H1 (cell line): Measurements from ENCODE around the gene PPFIA2. TPM values are rescaled to one million over a fixed set of nuclear protein-coding genes. Genes with fewer than 3 reads are reported as not detected.

ENCODE experiments used
- CTCF ChIA-PET: fragments of 300-600 bp; sonication (Branson Sonifier 250); formaldehyde crosslinking; loops from one replicate; lab custom pipeline; 2021; ENCODE audit not compliant: partially characterized antibody; lab: Charles Lee
- POLR2A ChIA-PET: fragments of 300-600 bp; sonication (Branson Sonifier 250); formaldehyde crosslinking; loops from one replicate; lab custom pipeline; 2021; ENCODE audit warnings: inconsistent platforms; ENCODE audit not compliant: partially characterized antibody; lab: Charles Lee
- DNase-seq, 2 experiments: peaks; one replicate each; pipeline versions ENCODE4 v3.0.0 to v3.0.0-alpha.2; 2010 to 2022; ENCODE audit warnings: low spot score in 2 of 2, low read depth in 1 of 2, mixed read lengths in 1 of 2
- FAIRE-seq: peaks from 2 replicates; lab custom pipeline; 2011; peaks lifted over from hg19 to GRCh38; lab: Jason Lieb, UNC
- H2AFZ ChIP-seq: 2 replicates; pipeline ENCODE4 v1.8.1; 2012; ENCODE audit warnings: low read length, inconsistent platforms
- H2AK5ac ChIP-seq: 2 replicates; pipeline ENCODE4 v1.6.1; 2013; ENCODE audit warnings: low read depth, low read length
- H2BK120ac ChIP-seq: replicated peaks from 2 replicates; pipeline ENCODE3; 2013; ENCODE audit warnings: low read depth, low read length, inconsistent platforms
- H2BK12ac ChIP-seq: 2 replicates; pipeline ENCODE4 v1.6.1; 2013; ENCODE audit warnings: low read depth, low read length
- H2BK15ac ChIP-seq: 2 replicates; pipeline ENCODE4 v1.6.1; 2013; ENCODE audit warnings: low read length
- H2BK20ac ChIP-seq: 2 replicates; pipeline ENCODE4 v1.6.1; 2013; ENCODE audit warnings: low read length
- H2BK5ac ChIP-seq: 2 replicates; pipeline ENCODE4 v1.6.1; 2013; ENCODE audit warnings: low read depth, low read length
- H3K14ac ChIP-seq: 2 replicates; pipeline ENCODE4 v1.6.1; 2013; ENCODE audit warnings: inconsistent platforms; ENCODE audit not compliant: insufficient read length
- H3K18ac ChIP-seq: 2 replicates; pipeline ENCODE4 v1.6.1; 2013; ENCODE audit warnings: low read length; ENCODE audit errors: extremely low read depth
- H3K23ac ChIP-seq: 2 replicates; pipeline ENCODE4 v1.6.1; 2013; ENCODE audit warnings: inconsistent platforms; ENCODE audit not compliant: insufficient read length
- H3K23me2 ChIP-seq: 2 replicates; pipeline ENCODE4 v1.6.1; 2013; ENCODE audit warnings: low read depth, low read length
- H3K27ac ChIP-seq: 2 replicates; pipeline ENCODE4 v1.6.1; 2011; ENCODE audit warnings: low read depth, low read length, inconsistent platforms
- H3K27me3 ChIP-seq, 4 experiments: replicated peaks in 1 of 4; 1 replicate in 1 of 4; 2 replicates in 3 of 4; pipeline versions ENCODE4 v1.6.1 to v1.8.1; 2011 to 2013; ENCODE audit warnings: low read length in 3 of 4, mild to moderate bottlenecking in 3 of 4, inconsistent platforms in 2 of 4, mixed read lengths in 2 of 4, moderate library complexity in 1 of 4; ENCODE audit not compliant: control insufficient read depth in 3 of 4, insufficient read depth in 3 of 4; ENCODE audit errors: extremely low read depth in 1 of 4
- H3K36me3 ChIP-seq, 4 experiments: 2 replicates each; pipeline versions ENCODE4 v1.6.1 to v1.8.1; 2011 to 2013; ENCODE audit warnings: mild to moderate bottlenecking in 4 of 4, low read length in 3 of 4, moderate library complexity in 2 of 4, control low read depth in 1 of 4, inconsistent platforms in 1 of 4; ENCODE audit not compliant: insufficient read depth in 4 of 4, control insufficient read depth in 2 of 4
- H3K4ac ChIP-seq: replicated peaks from 2 replicates; pipeline ENCODE3; 2013; ENCODE audit warnings: low read length, low read depth, mixed read lengths, inconsistent platforms; ENCODE audit not compliant: insufficient read length
- H3K4me1 ChIP-seq, 4 experiments: replicated peaks in 1 of 4; 1 replicate in 1 of 4; 2 replicates in 3 of 4; pipeline versions ENCODE4 v1.6.1 to v1.8.1; 2011 to 2013; ENCODE audit warnings: low read length in 3 of 4, inconsistent platforms in 2 of 4, mixed read lengths in 1 of 4; ENCODE audit not compliant: insufficient read depth in 4 of 4, control insufficient read depth in 3 of 4
- H3K4me2 ChIP-seq, 2 experiments: 2 replicates each; pipeline versions ENCODE4 v1.6.1 to v1.8.1; 2011 to 2013; ENCODE audit warnings: low read depth in 2 of 2, low read length in 2 of 2, control low read depth in 1 of 2, inconsistent platforms in 1 of 2, mild to moderate bottlenecking in 1 of 2; ENCODE audit not compliant: insufficient read depth in 1 of 2
- H3K4me3 ChIP-seq, 4 experiments: fragments of 200-600, 300-600 bp in 1 of 4; sonication (generic), shearing (Covaris generic), sonication (Bioruptor Twin) in 1 of 4; 2 replicates each; pipeline versions ENCODE4 v1.5.1 to v1.8.1; 2011 to 2016; ENCODE audit warnings: low read length in 4 of 4, low read depth in 3 of 4, control low read depth in 2 of 4, inconsistent platforms in 2 of 4, mild to moderate bottlenecking in 2 of 4, mixed read lengths in 1 of 4, moderate library complexity in 1 of 4; ENCODE audit not compliant: insufficient read depth in 2 of 4; ENCODE audit errors: extremely low read depth in 1 of 4
- H3K56ac ChIP-seq: replicated peaks from 2 replicates; pipeline ENCODE3; 2013; ENCODE audit warnings: low read depth, mild to moderate bottlenecking, mixed read lengths, low read length, inconsistent platforms; ENCODE audit not compliant: insufficient read length
- H3K79me1 ChIP-seq: 2 replicates; pipeline ENCODE4 v1.6.1; 2013; ENCODE audit warnings: low read depth, low read length, control low read depth
- H3K79me2 ChIP-seq, 2 experiments: 2 replicates each; pipeline versions ENCODE4 v1.6.1 to v1.8.1; 2012 to 2013; ENCODE audit warnings: low read length in 2 of 2, mild to moderate bottlenecking in 2 of 2, inconsistent platforms in 1 of 2; ENCODE audit not compliant: insufficient read depth in 2 of 2, control insufficient read depth in 1 of 2
- H3K9ac ChIP-seq, 4 experiments: replicated peaks in 1 of 4; 1 replicate in 1 of 4; 2 replicates in 3 of 4; pipeline versions ENCODE4 v1.6.1 to v1.8.1; 2011 to 2013; ENCODE audit warnings: low read depth in 3 of 4, low read length in 3 of 4, control low read depth in 2 of 4, mild to moderate bottlenecking in 2 of 4, moderate library complexity in 2 of 4, inconsistent platforms in 1 of 4; ENCODE audit errors: extremely low read depth in 1 of 4
- H3K9me3 ChIP-seq, 2 experiments: 2 replicates each; pipeline versions ENCODE4 v1.6.1 to v1.8.1; 2012 to 2013; ENCODE audit warnings: mild to moderate bottlenecking in 2 of 2, moderate library complexity in 2 of 2, control low read depth in 1 of 2, inconsistent platforms in 1 of 2, low read depth in 1 of 2, low read length in 1 of 2, mixed read lengths in 1 of 2; ENCODE audit not compliant: insufficient read depth in 2 of 2
- H4K20me1 ChIP-seq, 2 experiments: replicated peaks in 1 of 2; 2 replicates each; pipeline versions ENCODE3 to v1.8.1; 2011 to 2013; ENCODE audit warnings: inconsistent platforms in 2 of 2, low read length in 2 of 2, mild to moderate bottlenecking in 1 of 2; ENCODE audit not compliant: insufficient read depth in 2 of 2, control insufficient read depth in 1 of 2
- H4K5ac ChIP-seq: 2 replicates; pipeline ENCODE4 v1.6.1; 2013; ENCODE audit warnings: low read length, low read depth, mixed read lengths, inconsistent platforms; ENCODE audit not compliant: insufficient read length
- H4K8ac ChIP-seq: 2 replicates; pipeline ENCODE4 v1.8.0; 2013; ENCODE audit warnings: mild to moderate bottlenecking, moderate library complexity, low read length, inconsistent platforms; ENCODE audit not compliant: insufficient read depth; ENCODE audit errors: extremely low read depth
- H4K91ac ChIP-seq: replicated peaks from 2 replicates; pipeline ENCODE3; 2013; ENCODE audit warnings: low read length, mixed read lengths, inconsistent platforms; ENCODE audit not compliant: insufficient read length
- CEBPB ChIP-seq: IDR thresholded peaks from 2 replicates; pipeline ENCODE4 v1.6.1; 2012; ENCODE audit warnings: low read depth, low read length
- CHD2 ChIP-seq: IDR thresholded peaks from 2 replicates; pipeline ENCODE4 v1.6.1; 2012; ENCODE audit warnings: low read length, improper control_type of control experiment
- EP300 ChIP-seq, 2 experiments: IDR thresholded peaks; 1 replicate in 1 of 2; 2 replicates in 1 of 2; pipeline ENCODE4 v1.6.1; 2011 to 2012; ENCODE audit warnings: low read depth in 2 of 2, low read length in 2 of 2, mild to moderate bottlenecking in 2 of 2, borderline replicate concordance in 1 of 2, inconsistent platforms in 1 of 2, moderate library complexity in 1 of 2
- KDM4A ChIP-seq: IDR thresholded peaks from one replicate; pipeline ENCODE4 v1.7.1; 2012; ENCODE audit warnings: low read depth, mild to moderate bottlenecking, moderate library complexity, low read length, inconsistent platforms; ENCODE audit not compliant: severe bottlenecking
- SP1 ChIP-seq: IDR thresholded peaks from 2 replicates; pipeline ENCODE4 v1.6.1; 2011; ENCODE audit warnings: low read depth, low read length
- YY1 ChIP-seq: IDR thresholded peaks from 2 replicates; pipeline ENCODE4 v1.6.1; 2011; ENCODE audit warnings: low read depth, mild to moderate bottlenecking, low read length
- WGBS, 2 experiments: shearing (Covaris generic) in 1 of 2; methylation state at CpG; one replicate each; pipeline versions ENCODE4 v1.1.6 to v1.1.7; 2013 to 2015; ENCODE audit warnings: low lambda C conversion rate in 2 of 2, mixed read lengths in 2 of 2, inconsistent platforms in 1 of 2, low coverage in 1 of 2, missing lambda C conversion rate in 1 of 2; ENCODE audit not compliant: insufficient replicate concordance in 2 of 2, insufficient coverage in 1 of 2, insufficient read length in 1 of 2; ENCODE audit errors: extremely low coverage in 1 of 2, missing lambda C conversion rate in 1 of 2; 5-methylcytosine and 5-hydroxymethylcytosine counted together
- polyA plus RNA-seq, 7 experiments: library from polyadenylated mRNA; depleted of rRNA in 3 of 7; stranded (reverse) in 5 of 7; unstranded in 2 of 7; fragments of >200 nt in 5 of 7; fragments of 200-250 nt in 2 of 7; gene quantifications; 1 replicate in 5 of 7; 2 replicates in 1 of 7; 4 replicates in 1 of 7; pipeline versions ENCODE4 v1.2.1 to v1.2.3, GENCODE V29; 2011 to 2013; ENCODE audit warnings: missing spikeins in 2 of 7, mixed read lengths in 2 of 7
- total RNA-seq: library from RNA; stranded (reverse); fragmentation: NEBNext Ultra II Directional; extraction: Animal tissue kit (Norgen Biotek cat#: 25700); gene quantifications from 2 replicates; pipeline ENCODE4 v1.2.1, GENCODE V29; 2021
- TF ChIP-seq, protein P1 (sequence below): IDR thresholded peaks from 2 replicates; pipeline ENCODE4 v1.6.1; 2012; ENCODE audit warnings: low read length, inconsistent platforms

The PPFIA2 gene
- total and polyA plus RNA-seq, 2 of the 8 experiments (the other 6 are each of a cell fraction or from before 2014, with no cell fraction given), result 1.2 to 1.8 TPM

GRCh38 chr12:81679614-81680013 lies 79.5 kb downstream of the PPFIA2 start:
- Histone ChIP-seq H3K18ac (no peak overlapping the region), H4K5ac (no peak overlapping the region), H3K27ac (no peak overlapping the region), H3K36me3 (no peaks in the 10 kb centered on the region), H3K14ac (no peak overlapping the region), H3K56ac (no peak overlapping the region), H2BK20ac (no peak overlapping the region), H2BK15ac (no peak overlapping the region), H3K79me2 (no peaks in the 10 kb centered on the region), H4K20me1 (no peaks in the 10 kb centered on the region), H2BK5ac (no peak overlapping the region), H3K4ac (no peak overlapping the region), H3K4me3 (no peak overlapping the region), H3K27me3 (no peaks in the 10 kb centered on the region), H3K9ac (no peak overlapping the region), H4K91ac (no peak overlapping the region), H2BK12ac (no peak overlapping the region), H2AK5ac (no peak overlapping the region), H2AFZ (no peak overlapping the region), H4K8ac (no peak overlapping the region), H3K9me3 (no peaks in the 10 kb centered on the region), H2BK120ac (no peak overlapping the region), H3K4me2 (no peak overlapping the region), H3K23ac (no peak overlapping the region), H3K4me1 (no peaks in the 10 kb centered on the region), H3K23me2 (no peaks in the 10 kb centered on the region), H3K79me1 (no peaks in the 10 kb centered on the region)
- 90% methylated on average over 2 of the region's 2 CpGs; no CpG with 5 or more reads in 1 of the 2 experiments for WGBS, 2 experiments
- FAIRE-seq (no peak), DNase-seq (no peak)
- TF ChIP-seq CHD2 (no peak), KDM4A (no peak), SP1 (no peak), YY1 (no peak), EP300 (IDR thresholded peaks at IDR 0.05; ENCODE audit: borderline replicate concordance in 1 of 2, low read depth in 2 of 2, low read length in 2 of 2) (no peak), CEBPB (no peak)
- TF ChIP-seq, protein P1, sequence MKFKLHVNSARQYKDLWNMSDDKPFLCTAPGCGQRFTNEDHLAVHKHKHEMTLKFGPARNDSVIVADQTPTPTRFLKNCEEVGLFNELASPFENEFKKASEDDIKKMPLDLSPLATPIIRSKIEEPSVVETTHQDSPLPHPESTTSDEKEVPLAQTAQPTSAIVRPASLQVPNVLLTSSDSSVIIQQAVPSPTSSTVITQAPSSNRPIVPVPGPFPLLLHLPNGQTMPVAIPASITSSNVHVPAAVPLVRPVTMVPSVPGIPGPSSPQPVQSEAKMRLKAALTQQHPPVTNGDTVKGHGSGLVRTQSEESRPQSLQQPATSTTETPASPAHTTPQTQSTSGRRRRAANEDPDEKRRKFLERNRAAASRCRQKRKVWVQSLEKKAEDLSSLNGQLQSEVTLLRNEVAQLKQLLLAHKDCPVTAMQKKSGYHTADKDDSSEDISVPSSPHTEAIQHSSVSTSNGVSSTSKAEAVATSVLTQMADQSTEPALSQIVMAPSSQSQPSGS, result no peak
- ChIA-PET POLR2A (no interaction called here), CTCF (interaction anchor here (0.7 to 1.9 kb wide), 3 partner anchors 36 to 145 kb away, joined by 3 to 6 read pairs (median 3); no protein-coding TSS in a partner anchor)
